Measurements from ENCODE around the gene IRF4. TPM values are rescaled to one million over a fixed set of nuclear protein-coding genes. Genes with fewer than 3 reads are reported as not detected.

IRF4 gene
- total and polyA plus RNA-seq, 2 donors (not counting 1 experiment from before 2014, with no cell fraction given), result 75.7 to 142 TPM

GRCh38 chr6:393391-394221 lies 2.1 kb downstream of the IRF4 start:
- CTCF ChIA-PET, result interaction anchor here (0.7 to 8.8 kb wide), 8 partner anchors 11 to 203 kb away, joined by 3 to 72 read pairs (median 6); no protein-coding TSS in a partner anchor
- peaks cover 7 to 48% of the 10 kb centered on the region in 2 experiments for H3K36me3 ChIP-seq (replicated peaks in 1 of 2; ENCODE audit: control extremely low read depth in 1 of 2, control insufficient read depth in 1 of 2, extremely low read depth in 1 of 2, insufficient read depth in 2 of 2, low read length in 1 of 2)
- H3K4me3 Mint-ChIP-seq, result peak overlapping the region; percentile 95
- H3K27ac ChIP-seq (ENCODE audit: low read length in 2 of 2), result peak overlapping the region in 1 of 2 donors; percentile 82
- H3K9ac ChIP-seq (ENCODE audit: low read length), result peak overlapping the region; percentile 93
- H3K9me3 Mint-ChIP-seq (ENCODE audit: insufficient read depth), result no peaks in the 10 kb centered on the region
- POLR2A ChIA-PET, result interaction anchor here (0.6 to 5.0 kb wide), 8 partner anchors 8 to 166 kb away, joined by 3 to 35 read pairs (median 6); partner anchors contain the start of gene DUSP22
- 1% methylated on average over 68 of the region's 68 CpGs for WGBS (ENCODE audit: insufficient coverage)
- H3K27me3 ChIP-seq (replicated peaks in 1 of 4; ENCODE audit: control extremely low read depth in 1 of 4, control insufficient read depth in 3 of 4, insufficient read depth in 4 of 4, low read length in 3 of 4), result no peaks in the 10 kb centered on the region
- H3K4me1 Mint-ChIP-seq, result peaks cover 66% of the 10 kb centered on the region
- peaks cover 60% of the 10 kb centered on the region for H4K20me1 ChIP-seq (ENCODE audit: control insufficient read depth, insufficient read depth, low read length, poor library complexity, severe bottlenecking)
- ATAC-seq (ENCODE audit: low read depth), result no peak
- DNase-seq, result peak; percentile 60
- peak overlapping the region; percentile 91 for H3K4me2 ChIP-seq (replicated peaks; ENCODE audit: low read depth, low read length, poor library complexity, severe bottlenecking)
- peak overlapping the region; percentile 2 to 98 (median 93) for H3K4me3 ChIP-seq (ENCODE audit: control extremely low read depth in 1 of 5, extremely low read depth in 1 of 5, insufficient read depth in 1 of 5, low read depth in 2 of 5, low read length in 4 of 5)
- H3K79me2 ChIP-seq (ENCODE audit: control insufficient read depth, insufficient read depth, low read length), result peaks cover 66% of the 10 kb centered on the region
- H3K27me3 Mint-ChIP-seq, result no peaks in the 10 kb centered on the region
- intact Hi-C loops (cut with micrococcal nuclease), result loop anchor here (5.0 kb wide), 3 partner anchors 56 to 989 kb away; no protein-coding TSS in a partner anchor
- no peak overlapping the region for H2AFZ ChIP-seq (ENCODE audit: insufficient read depth, low read depth, low read length, poor library complexity, severe bottlenecking)
- TF ChIP-seq EZH2 (IDR thresholded peaks at IDR 0.05; ENCODE audit: borderline replicate concordance, insufficient read depth, low read depth, low read length, poor library complexity, severe bottlenecking), result no peak
- TF ChIP-seq, protein P1, sequence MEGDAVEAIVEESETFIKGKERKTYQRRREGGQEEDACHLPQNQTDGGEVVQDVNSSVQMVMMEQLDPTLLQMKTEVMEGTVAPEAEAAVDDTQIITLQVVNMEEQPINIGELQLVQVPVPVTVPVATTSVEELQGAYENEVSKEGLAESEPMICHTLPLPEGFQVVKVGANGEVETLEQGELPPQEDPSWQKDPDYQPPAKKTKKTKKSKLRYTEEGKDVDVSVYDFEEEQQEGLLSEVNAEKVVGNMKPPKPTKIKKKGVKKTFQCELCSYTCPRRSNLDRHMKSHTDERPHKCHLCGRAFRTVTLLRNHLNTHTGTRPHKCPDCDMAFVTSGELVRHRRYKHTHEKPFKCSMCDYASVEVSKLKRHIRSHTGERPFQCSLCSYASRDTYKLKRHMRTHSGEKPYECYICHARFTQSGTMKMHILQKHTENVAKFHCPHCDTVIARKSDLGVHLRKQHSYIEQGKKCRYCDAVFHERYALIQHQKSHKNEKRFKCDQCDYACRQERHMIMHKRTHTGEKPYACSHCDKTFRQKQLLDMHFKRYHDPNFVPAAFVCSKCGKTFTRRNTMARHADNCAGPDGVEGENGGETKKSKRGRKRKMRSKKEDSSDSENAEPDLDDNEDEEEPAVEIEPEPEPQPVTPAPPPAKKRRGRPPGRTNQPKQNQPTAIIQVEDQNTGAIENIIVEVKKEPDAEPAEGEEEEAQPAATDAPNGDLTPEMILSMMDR (IDR thresholded peaks at IDR 0.05), result no peak
- peaks cover 48 to 61% of the 10 kb centered on the region in 2 donors for H3K4me1 ChIP-seq (ENCODE audit: control insufficient read depth in 2 of 2, insufficient read depth in 2 of 2, low read length in 2 of 2)
- no peaks in the 10 kb centered on the region for H3K9me3 ChIP-seq (ENCODE audit: control extremely low read depth in 1 of 3, control insufficient read depth in 2 of 3, insufficient read depth in 1 of 3, low read length in 2 of 3)
- H3K27ac Mint-ChIP-seq, result peak overlapping the region; percentile 99

All from B cell (primary cell).